Measurements from ENCODE around the gene CAPZB.

DNA sequence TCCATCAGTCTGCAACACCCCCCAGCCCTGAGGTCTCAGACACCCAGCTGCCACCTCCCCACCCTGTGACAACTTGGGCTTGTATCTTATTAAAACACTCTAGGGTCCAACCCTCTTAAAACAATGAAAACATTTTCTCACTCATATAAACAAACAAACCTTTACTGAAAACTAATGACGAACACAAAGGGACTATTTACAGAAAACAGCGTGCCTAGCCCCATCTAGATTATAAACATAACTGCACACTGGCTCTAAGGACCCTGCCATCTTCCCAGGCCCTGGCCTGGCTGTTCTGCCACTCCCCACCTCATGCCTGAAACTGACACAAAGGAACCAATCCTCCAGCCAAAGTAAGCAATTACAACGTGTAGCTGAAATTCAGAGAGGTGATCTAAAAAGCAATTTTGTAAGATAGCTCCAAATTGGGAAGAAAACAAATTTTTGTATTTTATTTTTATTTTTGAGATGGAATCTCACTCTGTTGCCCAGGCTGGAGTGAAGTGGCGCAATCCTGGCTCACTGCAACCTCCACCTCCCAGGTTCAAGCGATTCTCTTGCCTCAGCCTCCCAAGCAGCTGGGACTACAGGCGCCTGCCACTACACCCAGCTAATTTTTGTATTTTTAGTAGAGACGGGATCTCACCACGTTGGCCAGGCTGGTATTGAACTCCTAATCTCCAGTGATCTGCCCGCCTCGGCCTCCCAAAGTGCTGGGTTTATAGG, 40.9 kb downstream of the CAPZB start:
- no peak for TF ChIP-seq GATA2 (IDR thresholded peaks at IDR 0.05; ENCODE audit: low read depth, low read length)
- TF ChIP-seq GATA3 (IDR thresholded peaks at IDR 0.05; ENCODE audit: low read depth, low read length), result no peak
